Neural crest cell (in vitro differentiated cells): ENCODE results near the gene LARGE1. TPM values are rescaled to one million over a fixed set of nuclear protein-coding genes. Genes with fewer than 3 reads are reported as not detected.

Experiments used
- DNase-seq: peaks from one replicate; pipeline ENCODE4 v3.0.0; 2021; ENCODE audit warnings: low read depth, mixed read lengths, low spot score
- H3K27ac Mint-ChIP-seq: one replicate; pipeline ENCODE4 v1.8.0; 2021; ENCODE audit warnings: mild to moderate bottlenecking, mixed read lengths; ENCODE audit not compliant: unreplicated experiment
- H3K27me3 Mint-ChIP-seq: 2 replicates; pipeline ENCODE4 v1.8.0; 2021; ENCODE audit warnings: low read depth, mild to moderate bottlenecking, mixed read lengths
- H3K36me3 Mint-ChIP-seq: 2 replicates; pipeline ENCODE4 v1.8.0; 2021; ENCODE audit warnings: low read depth, mild to moderate bottlenecking, mixed read lengths
- H3K4me1 Mint-ChIP-seq: 2 replicates; pipeline ENCODE4 v1.8.0; 2021; ENCODE audit warnings: mixed read lengths
- H3K4me3 Mint-ChIP-seq: one replicate; pipeline ENCODE4 v1.8.0; 2021; ENCODE audit warnings: mild to moderate bottlenecking, mixed read lengths
- H3K9me3 Mint-ChIP-seq: 2 replicates; pipeline ENCODE4 v1.8.0; 2021; ENCODE audit warnings: mixed read lengths
- CTCF ChIP-seq: fragments of 200-600 bp; sonication (generic); conservative IDR thresholded peaks from 2 replicates; pipeline ENCODE4 v1.5.0; 2021; ENCODE audit warnings: antibody characterized with exemption, mild to moderate bottlenecking
- total RNA-seq: library from RNA; stranded (reverse); gene quantifications from 2 replicates; pipeline ENCODE4 v1.2.1, GENCODE V29; 2021

The LARGE1 gene
- total RNA-seq, 1 donor from 2014 or later, result 33.0 TPM

- TF ChIP-seq CTCF, result no peak
- Mint-ChIP-seq H3K27me3 (no peaks in the 10 kb centered on the region), H3K36me3 (no peaks in the 10 kb centered on the region), H3K9me3 (no peaks in the 10 kb centered on the region), H3K4me3 (no peak overlapping the region), H3K4me1 (peaks cover 15% of the 10 kb centered on the region), H3K27ac (no peak overlapping the region)
- no peak for DNase-seq
These were observed 33.6 kb downstream of the LARGE1 start for GRCh38 chr22:33886696-33887095.

DNA sequence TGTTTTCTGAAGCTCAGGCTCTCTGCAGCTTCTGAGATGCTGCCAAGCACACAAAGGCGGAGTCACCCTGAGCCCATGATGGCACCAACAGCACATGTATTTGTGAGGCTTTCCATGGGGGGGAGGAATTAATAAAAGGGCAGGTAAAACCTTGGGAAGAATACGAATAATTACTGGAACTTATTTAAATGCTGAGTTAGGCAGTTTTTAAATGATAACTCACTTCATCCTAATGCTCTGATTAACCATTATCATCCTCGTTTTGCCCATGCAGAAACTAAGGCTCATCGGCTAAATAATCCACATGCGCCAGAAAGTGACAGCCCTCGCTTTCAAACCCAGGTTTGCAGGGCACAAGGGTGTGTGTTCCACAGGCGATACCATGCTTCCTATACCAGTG, 35.4 kb downstream of the LARGE1 start:
- no peak for DNase-seq
- peaks cover 15% of the 10 kb centered on the region for H3K4me1 Mint-ChIP-seq
- no peaks in the 10 kb centered on the region for H3K9me3 Mint-ChIP-seq
- TF ChIP-seq CTCF, result no peak
- H3K36me3 Mint-ChIP-seq, result no peaks in the 10 kb centered on the region
- H3K27me3 Mint-ChIP-seq, result no peaks in the 10 kb centered on the region
- no peak overlapping the region for H3K27ac Mint-ChIP-seq
- H3K4me3 Mint-ChIP-seq, result no peak overlapping the region

DNA sequence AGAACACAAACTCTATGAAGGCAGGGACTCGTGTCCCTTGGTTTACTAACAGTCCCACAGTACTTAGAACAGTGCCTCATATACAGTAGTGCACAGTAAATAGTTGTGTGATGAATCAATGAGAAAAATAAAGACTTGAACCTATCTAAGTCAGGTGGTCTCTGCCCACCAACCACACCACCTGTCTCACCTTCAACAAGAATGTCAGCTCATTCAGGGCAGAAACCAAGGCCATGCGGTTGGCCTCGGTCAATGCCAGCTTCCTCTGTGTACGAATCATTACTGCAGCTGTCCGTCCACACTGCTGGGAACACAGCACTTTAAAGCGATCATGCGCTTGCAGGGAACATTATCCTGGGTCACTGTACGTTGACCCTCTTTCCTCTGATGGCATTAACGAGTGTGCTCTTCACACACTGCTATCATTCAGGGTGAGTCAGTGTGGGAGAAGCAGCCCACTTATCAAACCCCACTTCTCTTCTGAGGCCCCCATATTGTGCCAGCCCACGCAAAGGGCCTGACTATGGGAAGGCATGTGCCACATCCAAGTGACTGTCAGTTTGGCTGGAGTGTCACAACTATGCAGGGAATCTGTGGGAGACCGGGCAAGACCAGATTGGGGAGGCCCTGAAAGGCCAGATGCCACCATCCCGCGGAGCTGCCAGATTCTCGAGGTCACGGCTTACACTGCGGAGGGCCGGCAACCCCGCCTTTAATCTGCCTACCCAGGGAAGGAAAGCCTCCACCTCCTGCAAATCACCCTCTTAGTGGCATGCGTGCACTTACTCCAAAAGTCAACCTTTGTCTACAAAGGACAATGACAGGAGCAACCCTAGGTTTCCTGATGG, 36.1 kb downstream of the LARGE1 start:
- peaks cover 12% of the 10 kb centered on the region for H3K4me1 Mint-ChIP-seq
- peak overlapping the region; percentile 4 for H3K27ac Mint-ChIP-seq
- H3K27me3 Mint-ChIP-seq, result no peaks in the 10 kb centered on the region
- no peaks in the 10 kb centered on the region for H3K36me3 Mint-ChIP-seq
- no peak overlapping the region for H3K4me3 Mint-ChIP-seq
- no peaks in the 10 kb centered on the region for H3K9me3 Mint-ChIP-seq
- TF ChIP-seq CTCF, result no peak
- no peak for DNase-seq

DNA sequence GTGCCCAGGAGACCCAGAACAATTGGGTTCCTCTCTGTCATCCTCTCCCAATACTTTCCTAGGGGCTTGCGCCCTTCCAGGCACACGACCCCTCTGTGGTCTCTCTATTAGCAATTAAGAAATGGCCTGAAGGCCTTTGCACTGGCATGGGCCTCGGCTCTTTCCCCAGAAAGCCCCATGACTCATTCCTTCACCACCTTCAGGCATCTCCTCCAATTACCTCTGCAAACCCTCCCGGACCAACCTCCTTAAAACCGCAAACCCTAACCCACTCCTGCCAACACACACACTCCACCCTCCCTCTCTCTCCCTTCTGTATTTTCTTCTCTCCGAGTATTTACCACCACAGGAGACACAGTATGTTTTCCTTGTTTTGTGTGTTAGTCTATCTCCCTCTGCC, 36.7 kb downstream of the LARGE1 start:
- Mint-ChIP-seq H3K9me3 (no peaks in the 10 kb centered on the region), H3K4me1 (peaks cover 12% of the 10 kb centered on the region), H3K4me3 (no peak overlapping the region)

DNA sequence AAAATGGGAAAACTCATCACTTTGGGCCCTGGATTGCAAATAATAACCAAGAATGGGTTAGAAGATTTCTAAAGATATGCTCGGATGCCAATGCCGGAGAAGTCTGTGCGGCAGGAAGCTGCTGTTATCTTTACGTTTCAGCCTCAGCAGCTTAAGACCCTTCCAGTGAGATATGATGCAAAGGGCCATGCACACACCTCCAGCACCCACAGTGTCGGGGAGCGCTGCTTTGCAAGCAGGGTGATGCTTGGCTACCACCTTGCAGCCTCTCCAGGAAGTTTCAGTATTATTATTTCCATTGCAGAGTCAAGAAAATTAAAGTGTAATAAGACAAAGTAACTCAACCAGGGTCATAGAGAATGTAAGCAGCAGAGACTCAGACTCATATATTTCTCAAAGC, 37.3 kb downstream of the LARGE1 start:
- Mint-ChIP-seq H3K27me3 (no peaks in the 10 kb centered on the region), H3K4me3 (no peak overlapping the region), H3K36me3 (no peaks in the 10 kb centered on the region), H3K4me1 (peaks cover 12% of the 10 kb centered on the region), H3K27ac (no peak overlapping the region), H3K9me3 (no peaks in the 10 kb centered on the region)
- no peak for DNase-seq
- no peak for TF ChIP-seq CTCF

More for the DNA sequence above, 36.7 kb downstream of the LARGE1 start:
- H3K27me3 Mint-ChIP-seq, result no peaks in the 10 kb centered on the region
- no peak overlapping the region for H3K27ac Mint-ChIP-seq
- no peak for DNase-seq
- no peaks in the 10 kb centered on the region for H3K36me3 Mint-ChIP-seq
- no peak for TF ChIP-seq CTCF
